ENCODE results near the gene MTREX. TPM values are rescaled to one million over a fixed set of nuclear protein-coding genes. Genes with fewer than 3 reads are reported as not detected.

Gene MTREX
- polyA plus RNA-seq, 3 donors: 10.2 to 14.4 (median 12.2) TPM

- Histone ChIP-seq H3K36me3 (replicated peaks in 1 of 2; ENCODE audit: control insufficient read depth in 1 of 2, insufficient read depth in 2 of 2, low read length in 2 of 2) (peaks cover 74 to 89% of the 10 kb centered on the region in 2 donors), H2AFZ (ENCODE audit: insufficient read depth, low read depth, low read length, poor library complexity, severe bottlenecking) (no peak overlapping the region), H3K4me1 (ENCODE audit: control insufficient read depth in 1 of 2, insufficient read depth in 2 of 2, low read length in 2 of 2) (no peaks in the 10 kb centered on the region), H3K9me3 (replicated peaks in 1 of 2; ENCODE audit: control insufficient read depth in 1 of 2, insufficient read depth in 1 of 2, low read length in 2 of 2) (peaks cover 12 to 22% of the 10 kb centered on the region in 2 donors), H3K27me3 (ENCODE audit: control insufficient read depth in 2 of 2, insufficient read depth in 2 of 2, low read length in 2 of 2) (no peaks in the 10 kb centered on the region), H3K79me2 (ENCODE audit: insufficient read depth, low read length) (no peaks in the 10 kb centered on the region), H3K9ac (ENCODE audit: insufficient read depth, low read length, poor library complexity, severe bottlenecking) (no peak overlapping the region), H3K4me3 (replicated peaks in 1 of 3; ENCODE audit: low read depth in 2 of 3, low read length in 3 of 3) (no peak overlapping the region), H3K4me2 (replicated peaks; ENCODE audit: extremely low read depth, low read length, poor library complexity, severe bottlenecking) (no peak overlapping the region), H4K20me1 (ENCODE audit: insufficient read depth, low read length) (no peaks in the 10 kb centered on the region), H3K27ac (ENCODE audit: low read depth in 1 of 2, low read length in 2 of 2) (no peak overlapping the region)
- Mint-ChIP-seq H3K27me3 (ENCODE audit: low read depth in 3 of 3) (peaks cover 0 to 3% (median 2%) of the 10 kb centered on the region in 3 donors), H3K4me3 (no peak overlapping the region), H3K27ac (no peak overlapping the region), H3K36me3 (peaks cover 82 to 85% of the 10 kb centered on the region in 2 donors), H3K4me1 (no peaks in the 10 kb centered on the region), H3K9me3 (peaks cover 20 to 38% (median 28%) of the 10 kb centered on the region in 7 donors)
- intact Hi-C loops (cut with micrococcal nuclease): no loop called here
- no peak for TF ChIP-seq CTCF (IDR thresholded peaks at IDR 0.05)
- no peak for DNase-seq
- 92% methylated on average over 2 of the region's 4 CpGs for WGBS (ENCODE audit: insufficient coverage)
Measured at GRCh38 chr5:55426455-55426854, 118.7 kb downstream of the MTREX start.

GRCh38 chr5:55427157-55427556, 119.4 kb downstream of the MTREX start:
- Mint-ChIP-seq H3K4me1 (no peaks in the 10 kb centered on the region), H3K36me3 (peaks cover 77 to 81% of the 10 kb centered on the region in 2 donors), H3K27ac (no peak overlapping the region), H3K27me3 (ENCODE audit: low read depth in 3 of 3) (peaks cover 0 to 3% (median 2%) of the 10 kb centered on the region in 3 donors), H3K9me3 (peaks cover 24 to 44% (median 33%) of the 10 kb centered on the region in 7 donors), H3K4me3 (no peak overlapping the region)
- no peak for TF ChIP-seq CTCF (IDR thresholded peaks at IDR 0.05)
- intact Hi-C loops (cut with micrococcal nuclease): no loop called here
- Histone ChIP-seq H3K27ac (ENCODE audit: low read depth in 1 of 2, low read length in 2 of 2) (no peak overlapping the region), H3K9me3 (replicated peaks in 1 of 2; ENCODE audit: control insufficient read depth in 1 of 2, insufficient read depth in 1 of 2, low read length in 2 of 2) (peaks cover 17 to 28% of the 10 kb centered on the region in 2 donors), H3K4me1 (ENCODE audit: control insufficient read depth in 1 of 2, insufficient read depth in 2 of 2, low read length in 2 of 2) (no peaks in the 10 kb centered on the region), H3K9ac (ENCODE audit: insufficient read depth, low read length, poor library complexity, severe bottlenecking) (no peak overlapping the region), H4K20me1 (ENCODE audit: insufficient read depth, low read length) (no peaks in the 10 kb centered on the region), H2AFZ (ENCODE audit: insufficient read depth, low read depth, low read length, poor library complexity, severe bottlenecking) (no peak overlapping the region), H3K36me3 (replicated peaks in 1 of 2; ENCODE audit: control insufficient read depth in 1 of 2, insufficient read depth in 2 of 2, low read length in 2 of 2) (peaks cover 69 to 82% of the 10 kb centered on the region in 2 donors), H3K79me2 (ENCODE audit: insufficient read depth, low read length) (no peaks in the 10 kb centered on the region), H3K4me3 (replicated peaks in 1 of 3; ENCODE audit: low read depth in 2 of 3, low read length in 3 of 3) (no peak overlapping the region), H3K27me3 (ENCODE audit: control insufficient read depth in 2 of 2, insufficient read depth in 2 of 2, low read length in 2 of 2) (no peaks in the 10 kb centered on the region), H3K4me2 (replicated peaks; ENCODE audit: extremely low read depth, low read length, poor library complexity, severe bottlenecking) (no peak overlapping the region)
- WGBS (ENCODE audit: insufficient coverage): no CpG with 5 or more reads among the region's 1 CpG
- no peak for DNase-seq
